NCI-H345 (cell line): ENCODE measurements around the gene CCDC106.

ENCODE experiments used
- DNase-seq: peaks from one replicate; lab custom pipeline; 2025; lab: John Stamatoyannopoulos, UW

CCDC106 gene

DNA sequence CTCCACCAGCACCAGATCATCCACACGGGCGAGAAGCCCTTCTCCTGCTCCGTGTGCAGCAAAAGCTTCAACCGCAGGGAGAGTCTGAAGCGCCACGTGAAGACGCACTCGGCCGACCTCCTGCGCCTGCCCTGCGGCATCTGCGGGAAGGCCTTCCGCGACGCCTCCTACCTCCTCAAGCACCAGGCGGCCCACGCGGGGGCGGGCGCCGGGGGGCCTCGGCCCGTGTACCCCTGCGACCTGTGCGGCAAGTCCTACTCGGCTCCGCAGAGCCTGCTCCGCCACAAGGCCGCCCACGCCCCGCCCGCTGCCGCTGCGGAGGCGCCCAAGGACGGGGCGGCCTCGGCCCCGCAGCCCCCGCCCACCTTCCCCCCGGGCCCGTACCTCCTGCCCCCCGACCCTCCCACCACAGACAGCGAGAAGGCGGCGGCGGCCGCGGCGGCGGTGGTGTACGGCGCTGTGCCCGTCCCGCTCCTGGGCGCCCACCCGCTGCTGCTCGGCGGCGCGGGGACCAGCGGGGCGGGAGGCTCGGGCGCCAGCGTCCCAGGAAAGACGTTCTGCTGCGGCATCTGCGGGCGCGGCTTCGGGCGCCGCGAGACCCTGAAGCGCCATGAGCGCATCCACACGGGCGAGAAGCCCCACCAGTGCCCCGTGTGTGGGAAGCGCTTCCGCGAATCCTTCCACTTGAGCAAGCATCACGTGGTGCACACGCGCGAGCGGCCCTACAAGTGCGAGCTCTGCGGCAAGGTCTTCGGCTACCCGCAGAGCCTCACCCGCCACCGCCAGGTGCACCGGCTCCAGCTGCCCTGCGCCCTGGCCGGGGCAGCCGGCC, 33.1 kb upstream of the CCDC106 start:
- no peak for DNase-seq

DNA sequence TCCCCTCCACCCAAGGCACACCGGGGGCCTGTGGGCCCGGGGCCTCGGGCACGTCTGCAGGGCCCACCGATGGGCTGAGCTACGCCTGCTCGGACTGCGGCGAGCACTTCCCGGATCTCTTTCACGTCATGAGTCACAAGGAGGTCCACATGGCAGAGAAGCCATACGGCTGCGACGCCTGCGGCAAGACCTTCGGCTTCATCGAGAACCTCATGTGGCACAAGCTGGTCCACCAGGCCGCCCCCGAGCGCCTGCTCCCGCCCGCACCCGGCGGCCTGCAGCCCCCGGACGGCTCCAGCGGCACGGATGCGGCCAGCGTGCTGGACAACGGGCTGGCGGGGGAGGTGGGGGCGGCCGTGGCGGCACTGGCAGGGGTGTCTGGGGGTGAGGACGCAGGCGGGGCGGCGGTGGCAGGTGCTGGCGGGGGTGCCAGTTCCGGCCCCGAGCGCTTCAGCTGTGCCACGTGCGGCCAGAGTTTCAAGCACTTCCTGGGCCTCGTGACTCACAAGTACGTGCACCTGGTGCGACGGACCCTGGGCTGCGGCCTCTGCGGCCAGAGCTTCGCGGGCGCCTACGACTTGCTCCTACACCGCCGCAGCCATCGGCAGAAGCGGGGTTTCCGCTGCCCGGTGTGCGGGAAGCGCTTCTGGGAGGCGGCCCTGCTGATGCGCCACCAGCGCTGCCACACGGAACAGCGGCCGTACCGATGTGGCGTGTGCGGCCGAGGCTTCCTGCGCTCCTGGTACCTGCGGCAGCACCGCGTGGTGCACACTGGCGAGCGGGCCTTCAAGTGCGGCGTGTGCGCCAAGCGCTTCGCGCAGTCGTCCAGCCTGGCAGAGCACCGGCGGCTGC, 32.2 kb upstream of the CCDC106 start:
- DNase-seq, result no peak

DNA sequence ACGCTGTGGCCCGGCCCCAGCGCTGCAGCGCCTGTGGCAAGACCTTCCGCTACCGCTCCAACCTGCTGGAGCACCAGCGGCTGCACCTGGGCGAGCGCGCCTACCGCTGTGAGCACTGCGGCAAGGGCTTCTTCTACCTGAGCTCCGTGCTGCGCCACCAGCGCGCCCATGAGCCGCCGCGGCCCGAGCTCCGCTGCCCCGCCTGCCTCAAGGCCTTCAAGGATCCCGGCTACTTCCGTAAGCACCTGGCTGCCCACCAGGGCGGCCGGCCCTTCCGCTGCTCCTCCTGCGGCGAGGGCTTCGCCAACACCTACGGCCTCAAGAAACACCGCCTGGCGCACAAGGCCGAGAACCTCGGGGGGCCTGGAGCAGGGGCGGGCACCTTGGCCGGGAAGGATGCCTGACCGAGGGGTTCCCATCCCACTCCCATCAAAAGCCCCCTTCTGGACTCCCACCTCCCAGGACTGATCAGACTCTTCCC, 31.6 kb upstream of the CCDC106 start:
- DNase-seq, result no peak

DNA sequence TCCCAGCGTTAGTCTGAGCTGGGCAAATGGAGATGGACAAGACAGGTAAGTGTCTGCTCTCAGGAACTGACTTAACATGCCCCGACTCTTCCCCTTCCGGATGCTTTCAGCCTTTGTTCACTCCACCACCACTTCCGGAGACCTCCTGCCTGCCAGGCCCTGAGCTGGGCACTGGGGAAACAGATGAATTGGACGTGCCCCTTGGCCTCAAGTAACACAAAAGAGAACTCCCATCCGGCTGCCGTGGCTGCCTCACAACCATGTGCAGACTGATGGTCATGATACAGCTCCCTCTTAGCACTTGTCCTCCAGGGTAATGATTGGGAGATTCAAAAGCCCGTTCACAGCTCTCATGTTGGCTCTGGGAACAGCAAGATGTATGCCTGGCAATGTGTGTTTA, 30.6 kb upstream of the CCDC106 start:
- DNase-seq, result no peak

DNA sequence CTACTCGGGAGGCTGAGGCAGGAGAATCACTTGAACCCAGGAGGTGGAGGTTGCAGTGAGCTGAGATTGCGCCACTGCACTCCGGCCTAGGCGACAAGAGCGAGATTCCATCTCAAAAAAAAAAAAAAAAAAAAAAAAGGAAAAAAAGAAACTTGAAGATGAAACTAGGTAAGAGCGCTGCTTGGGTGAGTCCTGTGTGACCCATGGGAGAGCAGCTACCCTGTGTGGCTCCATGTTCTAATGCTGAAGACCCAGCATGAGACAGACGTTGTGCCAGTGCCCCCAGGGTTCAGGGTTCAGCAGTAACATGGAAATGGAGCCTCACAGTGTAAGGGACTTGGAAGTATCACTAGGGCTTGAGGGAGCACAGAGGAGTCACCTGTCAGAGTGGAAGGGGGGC, 29.6 kb upstream of the CCDC106 start:
- no peak for DNase-seq

DNA sequence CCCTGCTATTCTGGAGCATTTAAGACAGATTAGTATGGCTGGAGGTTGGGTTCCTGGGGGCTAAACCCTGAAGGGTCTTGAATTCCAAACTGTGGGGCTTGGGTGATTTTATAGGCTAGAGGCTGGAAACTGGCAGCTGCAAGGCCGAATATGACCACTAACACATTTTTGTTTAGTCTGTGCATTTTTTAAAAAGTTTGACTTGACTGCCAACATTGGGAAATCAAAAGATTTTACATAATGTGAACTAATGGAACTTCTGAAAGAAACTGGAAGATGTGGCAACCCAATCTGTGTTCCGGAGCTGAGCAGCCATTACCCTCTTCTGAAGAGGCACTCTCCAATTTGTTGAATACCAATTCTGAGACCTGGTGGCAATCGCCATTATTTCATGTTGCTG, 28.7 kb upstream of the CCDC106 start:
- no peak for DNase-seq

DNA sequence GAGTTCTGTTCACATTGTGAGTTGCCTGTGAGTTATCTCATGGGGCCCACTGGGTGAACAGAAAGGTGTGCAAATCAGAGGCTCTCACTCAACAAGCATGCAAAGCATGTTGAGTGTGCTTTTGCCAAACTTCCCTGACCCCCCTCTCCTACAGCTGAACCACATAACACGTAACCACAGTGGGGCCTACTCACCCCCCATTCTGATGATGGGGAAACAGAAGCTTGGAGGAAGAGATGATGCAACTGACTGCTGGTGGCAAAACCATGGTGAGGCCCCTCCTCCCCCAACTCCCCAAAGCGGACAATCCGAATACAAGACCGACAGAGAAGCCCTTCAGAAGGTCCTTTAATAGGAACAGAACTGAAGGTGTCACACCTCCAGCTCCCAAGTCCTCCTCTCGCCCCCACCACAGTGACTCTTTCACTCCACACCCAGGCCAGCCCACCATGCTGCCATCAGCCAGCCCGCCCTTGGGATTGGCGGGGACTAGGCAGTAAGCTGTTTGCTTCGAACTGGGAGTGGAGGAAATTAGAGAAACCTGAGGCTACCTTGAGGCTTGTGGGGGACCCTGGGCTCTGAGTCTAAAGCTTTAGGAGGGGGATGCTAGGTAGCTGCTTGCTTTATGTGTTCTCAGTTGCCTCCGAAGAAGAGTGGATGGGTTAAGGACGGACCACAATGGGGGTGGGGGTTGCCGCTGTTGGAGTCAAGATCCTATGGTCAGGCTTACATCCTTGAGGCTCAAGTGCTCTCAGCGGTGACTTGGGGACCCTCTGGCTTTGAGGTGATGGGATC, 27.4 kb upstream of the CCDC106 start:
- no peak for DNase-seq

DNA sequence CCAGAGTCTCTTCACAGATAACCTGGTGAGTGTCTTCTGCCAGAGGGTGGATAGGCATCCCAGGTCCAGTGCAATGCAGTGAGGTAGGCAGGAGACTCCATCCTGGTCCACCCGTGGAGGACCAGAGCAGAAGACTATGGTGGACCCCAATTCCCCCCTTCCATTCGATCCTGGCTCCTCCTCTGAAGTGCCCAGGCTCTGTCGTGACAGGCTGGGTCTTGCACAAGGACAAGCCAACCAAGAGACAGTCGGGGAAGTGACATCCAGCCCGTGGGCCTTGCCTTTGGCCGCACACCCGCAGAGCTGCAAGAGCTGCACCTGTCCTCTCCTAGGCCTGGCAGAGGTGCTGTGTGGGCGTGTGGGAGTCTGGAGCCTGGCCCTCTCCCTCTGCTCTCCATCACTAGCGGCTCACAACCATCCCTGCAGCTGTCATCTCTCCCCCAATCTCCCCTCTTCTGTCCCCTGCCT, 26.8 kb upstream of the CCDC106 start:
- DNase-seq, result no peak

DNA sequence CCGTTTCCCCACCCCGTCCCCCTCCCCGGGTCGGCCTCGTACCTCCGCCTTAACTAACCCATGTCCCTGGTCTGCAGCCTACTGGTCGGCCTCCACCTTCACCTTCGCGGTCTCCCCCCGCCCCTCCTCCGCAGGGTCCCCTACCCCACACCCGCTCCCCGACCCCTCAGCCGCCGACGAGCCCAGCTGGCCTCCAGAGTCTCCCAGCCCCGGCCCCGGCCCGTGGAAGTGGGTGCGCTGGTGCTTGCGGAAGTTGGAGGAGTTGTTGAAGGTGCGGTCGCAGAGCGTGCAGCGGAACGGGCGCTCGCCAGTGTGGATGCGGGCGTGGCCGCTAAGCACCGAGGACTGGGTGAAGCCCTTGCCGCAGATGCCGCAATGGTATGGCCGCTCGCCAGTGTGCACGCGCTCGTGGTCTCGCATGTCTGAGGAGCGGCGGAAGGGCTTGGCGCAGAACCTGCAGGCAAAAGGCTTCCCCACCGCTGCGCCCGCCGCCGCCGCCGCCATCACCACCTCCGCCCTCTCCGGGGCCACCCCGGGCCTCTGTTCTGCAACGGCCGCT, 26.3 kb upstream of the CCDC106 start:
- DNase-seq, result no peak

DNA sequence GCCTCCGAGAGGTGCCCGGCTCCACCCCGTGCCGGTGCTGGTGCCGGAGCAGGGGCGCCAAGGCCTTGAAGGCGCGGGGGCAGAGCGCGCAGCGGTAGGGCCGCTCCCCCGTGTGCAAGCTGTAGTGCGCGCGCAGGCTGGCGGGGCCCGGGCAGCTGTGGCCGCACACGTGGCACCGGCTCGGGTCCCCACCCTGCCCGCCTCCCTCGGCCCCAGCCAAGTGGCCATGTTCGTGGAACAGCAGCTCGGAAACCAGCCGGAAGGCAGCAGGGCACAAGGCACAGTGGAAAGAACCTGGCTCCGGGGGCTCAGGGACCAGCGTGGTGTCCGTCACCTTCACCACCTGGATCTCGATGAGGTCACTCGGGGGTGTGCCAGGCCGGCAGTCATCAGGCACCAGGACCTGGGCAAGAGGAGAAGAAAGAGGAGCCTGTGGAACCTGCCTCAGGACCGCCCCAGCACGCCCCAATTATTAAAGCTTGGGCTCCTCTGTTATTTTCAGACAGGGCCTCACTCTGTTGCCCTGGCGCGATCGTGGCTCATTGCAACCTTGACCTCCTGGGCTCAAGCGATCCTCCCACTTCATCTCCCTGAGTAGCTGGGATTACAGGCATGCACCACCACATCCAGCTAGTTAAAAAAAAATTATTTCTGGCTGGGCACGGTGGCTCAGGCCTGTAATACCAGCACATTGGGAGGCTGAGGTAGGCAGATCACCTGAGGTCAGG, 25.6 kb upstream of the CCDC106 start:
- DNase-seq, result no peak

DNA sequence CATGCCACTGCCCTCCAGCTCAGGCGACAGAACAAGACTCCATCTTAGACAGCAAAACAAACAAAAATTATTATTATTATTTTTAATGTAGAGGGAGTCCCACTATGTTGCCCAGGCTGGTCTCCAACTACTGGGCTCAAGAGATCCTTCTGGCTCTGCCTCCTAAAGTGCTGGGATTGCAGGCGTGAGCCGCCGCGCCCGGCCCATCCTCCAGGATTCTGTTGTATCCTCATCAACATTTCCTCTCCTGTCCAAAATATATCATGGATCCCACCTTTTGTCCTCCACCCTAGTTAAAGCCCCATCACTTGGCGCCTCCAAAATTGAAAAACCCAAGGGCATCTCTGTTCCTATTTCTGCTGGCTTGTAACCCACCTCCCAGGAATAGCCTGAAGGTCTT, 24.9 kb upstream of the CCDC106 start:
- no peak for DNase-seq

DNA sequence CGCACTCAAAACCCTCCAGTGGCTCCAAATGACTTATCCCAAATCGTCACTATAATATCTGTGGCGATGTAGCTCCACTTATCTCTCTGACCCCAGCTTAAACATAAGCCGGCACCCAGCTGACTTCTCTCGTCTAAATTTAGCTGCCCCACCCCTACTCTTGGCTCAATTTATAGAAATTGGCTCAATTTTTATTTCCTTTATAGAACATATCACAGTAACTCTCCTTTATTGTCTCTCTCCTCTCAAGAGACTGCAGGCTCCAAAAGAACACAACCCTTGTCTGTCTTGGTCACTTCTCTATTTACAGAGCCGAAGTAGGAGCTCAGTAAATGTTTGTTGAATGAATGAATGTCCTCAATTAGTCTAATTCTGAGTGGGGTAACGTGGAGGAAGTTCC, 24.5 kb upstream of the CCDC106 start:
- no peak for DNase-seq

DNA sequence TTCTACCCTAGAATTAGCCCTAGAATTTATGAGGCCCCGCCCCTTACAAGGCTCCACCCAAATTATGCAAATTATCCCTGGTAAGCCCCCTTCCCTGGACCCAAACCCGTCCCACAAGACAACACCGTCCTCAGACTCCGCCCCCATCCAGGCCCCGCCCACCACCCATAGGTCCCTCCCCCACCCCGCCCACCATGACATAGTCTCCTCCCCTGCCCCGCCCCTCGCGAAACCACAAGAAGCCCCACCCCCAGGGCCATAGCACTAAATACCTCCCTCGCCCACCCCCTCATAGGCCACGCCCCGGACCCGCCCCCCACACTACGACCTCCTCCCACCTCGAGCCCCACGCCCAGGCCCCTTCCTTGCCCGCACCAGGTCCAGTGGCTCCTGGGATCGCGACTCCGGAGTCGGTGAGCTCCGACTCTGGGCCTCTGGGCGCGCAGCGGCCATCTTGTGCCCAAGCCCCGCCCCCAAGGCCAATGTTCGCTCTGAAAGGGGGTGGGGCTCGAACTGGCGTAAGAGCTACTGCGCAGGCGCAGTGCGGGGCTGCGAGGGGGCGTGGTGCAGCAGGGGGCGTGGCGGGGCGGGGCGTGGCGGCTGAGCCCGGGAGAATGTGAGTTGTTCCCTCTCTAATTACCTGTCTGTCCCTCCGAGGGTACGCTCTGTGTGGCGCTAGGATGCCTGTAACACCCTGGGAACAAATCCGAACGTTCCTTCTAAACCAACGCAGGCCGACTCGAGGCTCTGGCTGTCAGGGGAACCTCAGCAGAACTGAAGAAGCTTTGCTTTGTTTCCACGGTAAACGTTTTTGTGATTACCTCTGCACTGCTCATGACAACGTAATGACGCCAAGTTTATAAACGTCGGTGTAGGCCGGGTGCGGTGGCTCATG, 23.7 kb upstream of the CCDC106 start, which contains the start of gene ZNF784:
Gene ZNF784 (minus strand): TSS at position 458 of the 895 bp plus-strand sequence. CDS start 5 bp downstream, at position 453.
- DNase-seq, result peak; percentile 88

DNA sequence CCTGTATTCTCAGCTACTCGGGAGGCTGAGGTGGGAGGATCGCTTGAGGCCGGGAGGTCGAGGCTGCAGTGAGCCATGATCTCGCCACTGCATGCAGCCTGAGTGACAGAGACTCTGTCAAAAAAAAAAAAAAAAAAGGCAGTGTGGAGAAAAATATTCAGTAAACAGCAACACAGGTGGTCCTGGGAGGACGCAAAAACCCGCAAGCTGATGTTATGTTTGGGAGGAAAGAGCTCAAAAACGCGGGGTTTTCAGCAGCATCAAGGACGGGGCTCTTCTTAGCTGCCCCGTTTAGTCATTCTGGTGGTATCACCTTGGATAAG, 23.0 kb upstream of the CCDC106 start:
- no peak for DNase-seq

DNA sequence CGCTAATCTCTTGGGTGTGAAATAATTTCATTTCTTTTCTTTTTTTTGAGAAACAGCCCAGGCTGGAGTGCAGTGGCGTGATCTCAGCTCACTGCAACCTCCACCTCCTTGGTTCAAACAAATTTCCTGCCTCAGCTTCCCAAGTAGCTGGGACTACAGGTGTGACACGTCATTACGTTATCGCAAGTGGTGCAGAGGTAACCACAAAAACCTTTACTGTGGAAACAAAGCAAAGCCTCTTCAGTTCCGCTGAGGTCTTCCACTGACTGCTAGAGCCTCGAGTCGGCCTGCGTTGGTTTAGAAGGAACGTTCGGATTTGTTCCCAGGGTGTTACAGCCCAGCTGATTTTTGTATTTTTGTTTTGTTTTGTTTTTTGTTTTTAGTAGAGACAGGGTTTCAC, 21.7 kb upstream of the CCDC106 start:
- DNase-seq, result no peak

DNA sequence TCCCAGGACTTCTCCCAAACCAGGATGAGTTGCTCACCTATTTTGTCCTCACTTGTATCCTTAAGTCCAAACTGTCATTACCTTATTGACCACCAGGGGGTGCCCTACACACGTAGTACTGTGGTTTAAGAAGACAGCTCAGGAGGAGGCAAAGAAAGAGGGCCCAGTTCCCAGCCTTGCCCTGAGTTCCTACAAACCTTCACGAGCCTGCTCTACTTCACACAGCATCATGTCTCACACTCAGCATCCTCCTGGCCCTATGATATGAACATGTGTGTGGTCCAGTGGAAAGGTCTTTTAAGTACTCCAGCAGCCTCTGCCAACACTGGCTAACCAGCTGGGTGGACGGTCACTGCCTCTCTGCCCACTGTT, 15.6 kb upstream of the CCDC106 start:
- DNase-seq, result peak; percentile 86

DNA sequence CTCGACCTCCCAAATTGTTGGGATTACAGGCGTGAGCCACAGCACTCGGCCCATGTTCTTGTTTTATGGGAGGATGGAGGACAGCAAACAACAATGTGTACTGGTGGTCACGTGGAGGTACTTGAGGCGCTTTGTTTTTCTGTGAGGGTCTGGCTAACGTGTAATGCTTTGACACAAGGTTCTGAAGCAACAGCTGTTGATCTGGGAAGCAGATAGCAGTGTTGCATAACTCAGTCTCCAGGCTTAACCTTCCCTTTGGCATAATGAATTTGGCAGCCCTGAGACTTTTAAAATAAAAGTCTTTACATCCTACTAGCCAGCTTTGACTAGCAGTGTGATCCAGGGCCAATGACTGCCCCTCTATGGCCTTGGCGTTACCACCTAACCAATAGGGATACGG, 14.2 kb upstream of the CCDC106 start:
- DNase-seq, result no peak

DNA sequence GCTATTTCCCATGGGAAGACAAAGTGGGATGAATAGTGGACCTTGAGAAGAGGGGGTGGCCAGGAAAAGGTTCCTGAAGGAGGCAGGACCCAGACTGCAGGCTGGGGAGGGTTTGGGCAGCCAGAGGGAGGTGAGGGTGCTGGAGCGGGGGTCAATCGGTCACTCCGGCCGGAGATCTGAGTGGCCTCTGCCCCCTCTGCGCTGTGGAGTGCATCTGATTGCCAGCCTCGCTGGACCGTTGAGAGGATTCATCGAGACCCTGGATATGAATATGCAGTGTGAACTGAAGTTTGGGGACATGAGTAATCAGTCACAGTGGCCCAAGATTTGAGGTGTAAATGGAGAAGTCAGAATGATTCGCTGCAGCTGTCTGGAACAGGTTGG, 12.7 kb upstream of the CCDC106 start:
- DNase-seq, result no peak

DNA sequence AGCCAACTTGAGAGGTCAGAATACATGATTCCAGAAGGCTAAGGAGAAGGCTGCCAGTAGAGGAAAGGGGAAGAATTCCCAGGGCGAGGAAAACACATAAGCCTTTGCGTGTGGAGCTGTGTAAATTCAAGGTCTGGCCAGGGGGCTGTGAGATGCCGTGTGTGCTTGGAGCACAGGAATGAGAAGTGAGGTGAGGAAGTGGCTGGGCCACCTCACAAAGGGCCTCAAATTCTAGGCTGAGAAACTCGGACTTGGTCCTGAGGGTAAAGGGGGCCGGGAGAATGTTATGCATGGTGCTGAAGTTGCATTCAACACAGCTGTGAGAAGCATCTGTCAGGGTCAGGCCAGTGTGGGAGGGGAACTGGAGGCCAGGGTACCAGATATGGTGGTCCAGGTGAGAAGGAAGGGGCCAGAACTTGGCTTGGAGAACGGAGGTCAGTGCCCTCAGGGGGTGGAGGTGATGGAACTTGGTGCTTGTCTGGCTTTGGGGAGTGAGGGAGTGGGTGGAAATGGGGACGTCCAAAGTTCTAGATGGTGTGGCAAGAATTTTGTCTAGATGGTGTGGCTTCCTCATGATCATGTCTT, 12.1 kb upstream of the CCDC106 start:
- no peak for DNase-seq

DNA sequence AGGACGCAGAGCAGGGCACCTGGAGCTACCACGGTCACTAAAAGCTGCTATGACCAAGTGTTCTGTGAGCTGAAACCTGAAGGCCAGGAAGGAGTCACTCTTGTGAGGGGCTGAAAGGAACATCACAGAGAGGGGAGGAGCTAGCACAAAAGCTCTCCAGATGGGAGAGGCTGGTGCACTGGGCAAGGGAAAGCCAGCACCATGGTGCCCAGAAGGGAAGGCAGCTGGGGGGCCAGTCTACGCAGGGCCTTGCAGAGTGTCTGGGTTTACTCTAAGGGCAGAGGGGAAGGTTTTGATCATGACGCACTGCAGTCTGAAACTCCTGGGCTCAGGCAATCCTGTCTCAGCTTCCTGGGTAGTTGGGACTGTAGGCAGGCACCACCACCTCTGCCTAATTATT, 11.3 kb upstream of the CCDC106 start:
- DNase-seq, result no peak
